Left lung (tissue), 10 donors: ENCODE measurements around the gene ZNF212. TPM values are rescaled to one million over a fixed set of nuclear protein-coding genes. Genes with fewer than 3 reads are reported as not detected.

ENCODE experiments used
- ATAC-seq: fragments of 200-7000 bp; cut with Tn5 transposase; one replicate; pipeline ENCODE4 v1.9.1; 2020; ENCODE audit warnings: moderate library complexity
- DNase-seq, 4 donors: peaks; one replicate each; pipeline ENCODE4 v3.0.0-alpha.2; 2013 to 2020
- H3K27ac ChIP-seq, 2 donors: fragments of 200-600 bp; sonication (generic) in 1 of 2; one replicate each; pipeline versions ENCODE4 v1.5.0 to v1.8.0; 2020 to 2021
- H3K27me3 ChIP-seq, 2 donors: fragments of 200-600 bp; sonication (generic) in 1 of 2; one replicate each; pipeline versions ENCODE4 v1.5.0 to v1.8.0; 2020 to 2021
- H3K36me3 ChIP-seq, 2 donors: fragments of 200-600 bp; sonication (generic) in 1 of 2; one replicate each; pipeline versions ENCODE4 v1.5.0 to v1.8.0; 2020 to 2021
- H3K4me1 ChIP-seq, 2 donors: fragments of 200-600 bp; one replicate each; pipeline ENCODE4 v1.8.0; 2021
- H3K4me3 ChIP-seq, 2 donors: fragments of 200-600 bp; sonication (generic) in 1 of 2; one replicate each; pipeline versions ENCODE4 v1.5.0 to v1.8.0; 2020 to 2021; ENCODE audit warnings: mild to moderate bottlenecking in 1 of 2
- H3K9me3 ChIP-seq, 2 donors: fragments of 200-600 bp; sonication (generic) in 1 of 2; one replicate each; pipeline versions ENCODE4 v1.5.0 to v1.8.0; 2020 to 2021
- intact Hi-C, 2 donors: fragments of 100-400 bp; cut with DNase I; formaldehyde crosslinking; loops; one replicate each; pipeline versions ENCODE4 v1.11.2 to v1.14.2; 2022
- polyA plus RNA-seq, 6 donors: library from polyadenylated mRNA; unstranded; fragments of 120-200 nt; gene quantifications; one replicate each; pipeline ENCODE4 v1.2.1, GENCODE V29; 2013; ENCODE audit not compliant: insufficient read length in 6 of 6
- total RNA-seq, 2 donors: library from RNA; stranded (reverse); fragmentation: NEBNext Ultra II Directional; extraction: Animal tissue kit (Norgen Biotek cat#: 25700); gene quantifications; one replicate each; pipeline ENCODE4 v1.2.1, GENCODE V29; 2021
- TF ChIP-seq, protein P1 (sequence below), 2 donors: fragments of 200-600 bp; sonication (generic) in 1 of 2; IDR thresholded peaks; one replicate each; pipeline versions ENCODE4 v1.5.0 to v1.8.0; 2021; ENCODE audit warnings: antibody characterized with exemption in 2 of 2
- donor health status: DM: no; HTN: yes; CAD: no.
- donor health status: DM: no; HTN: no; CAD: no.

Gene ZNF212
- total and polyA plus RNA-seq, 8 donors: 7.4 to 18.1 (median 16.0) TPM

DNA sequence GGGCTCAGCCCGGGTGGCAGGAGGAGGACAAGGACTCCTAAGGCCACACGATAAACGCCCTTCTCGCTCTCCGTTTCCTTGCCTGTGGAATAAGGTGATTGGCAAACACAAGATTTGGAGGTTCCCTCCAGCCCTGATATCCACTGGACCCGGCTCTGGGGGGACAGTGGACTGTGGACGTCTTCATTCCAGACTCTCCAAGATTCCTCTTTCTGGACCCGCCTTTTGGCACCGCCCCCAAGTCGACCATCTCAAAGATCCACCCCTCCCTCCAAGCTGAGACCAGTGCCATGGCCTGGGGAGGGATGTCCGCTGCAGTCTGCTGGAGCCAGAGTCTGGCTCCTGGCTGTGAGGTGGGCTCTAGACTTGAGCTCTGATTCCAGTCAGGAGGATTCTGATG lies 46.2 kb downstream of the ZNF212 start:
- no peak overlapping the region for H3K27ac ChIP-seq
- peak in 3 of 4 donors; percentile 14 to 54 (median 32) for DNase-seq
- peak overlapping the region; percentile 57 to 81 for H3K4me3 ChIP-seq
- H3K27me3 ChIP-seq: no peaks in the 10 kb centered on the region
- intact Hi-C loops: no loop called here
- TF ChIP-seq, protein P1, sequence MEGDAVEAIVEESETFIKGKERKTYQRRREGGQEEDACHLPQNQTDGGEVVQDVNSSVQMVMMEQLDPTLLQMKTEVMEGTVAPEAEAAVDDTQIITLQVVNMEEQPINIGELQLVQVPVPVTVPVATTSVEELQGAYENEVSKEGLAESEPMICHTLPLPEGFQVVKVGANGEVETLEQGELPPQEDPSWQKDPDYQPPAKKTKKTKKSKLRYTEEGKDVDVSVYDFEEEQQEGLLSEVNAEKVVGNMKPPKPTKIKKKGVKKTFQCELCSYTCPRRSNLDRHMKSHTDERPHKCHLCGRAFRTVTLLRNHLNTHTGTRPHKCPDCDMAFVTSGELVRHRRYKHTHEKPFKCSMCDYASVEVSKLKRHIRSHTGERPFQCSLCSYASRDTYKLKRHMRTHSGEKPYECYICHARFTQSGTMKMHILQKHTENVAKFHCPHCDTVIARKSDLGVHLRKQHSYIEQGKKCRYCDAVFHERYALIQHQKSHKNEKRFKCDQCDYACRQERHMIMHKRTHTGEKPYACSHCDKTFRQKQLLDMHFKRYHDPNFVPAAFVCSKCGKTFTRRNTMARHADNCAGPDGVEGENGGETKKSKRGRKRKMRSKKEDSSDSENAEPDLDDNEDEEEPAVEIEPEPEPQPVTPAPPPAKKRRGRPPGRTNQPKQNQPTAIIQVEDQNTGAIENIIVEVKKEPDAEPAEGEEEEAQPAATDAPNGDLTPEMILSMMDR (IDR thresholded peaks at IDR 0.05): no peak
- H3K36me3 ChIP-seq: peaks cover 0 to 26% of the 10 kb centered on the region in 2 donors
- peak; percentile 5 for ATAC-seq
- peaks cover 0 to 16% of the 10 kb centered on the region in 2 donors for H3K4me1 ChIP-seq
- no peaks in the 10 kb centered on the region for H3K9me3 ChIP-seq

DNA sequence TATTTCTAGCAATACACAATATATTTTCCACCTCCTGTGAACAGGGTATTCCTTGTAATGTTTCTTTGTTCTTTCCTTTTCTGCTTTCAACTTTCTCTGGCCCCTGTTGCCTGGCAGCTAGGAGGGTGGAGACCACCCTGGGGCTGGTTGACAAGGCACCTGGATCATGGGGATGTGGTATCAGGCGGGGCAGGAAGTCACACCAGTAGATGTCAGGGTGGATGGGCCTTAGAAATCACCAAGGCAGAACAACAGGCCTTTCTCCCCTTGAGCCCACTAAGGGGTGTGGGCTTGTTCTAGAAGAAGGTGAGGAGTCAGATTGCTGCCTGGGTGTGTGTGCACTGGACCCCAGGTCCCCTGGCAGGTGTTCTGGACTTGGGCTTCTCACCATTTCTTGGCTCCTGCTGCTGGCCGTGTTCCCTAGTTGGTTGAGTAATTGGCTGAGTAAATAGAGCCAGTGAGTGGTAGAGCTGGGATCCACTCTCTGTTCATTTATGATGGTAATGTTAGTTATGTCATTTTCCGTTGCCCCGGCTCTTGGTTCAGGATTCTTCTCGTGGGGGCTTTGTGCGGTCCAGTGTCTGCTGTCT lies 47.5 kb downstream of the ZNF212 start:
- no peak for ATAC-seq
- Histone ChIP-seq H3K4me3 (no peak overlapping the region), H3K27me3 (no peaks in the 10 kb centered on the region), H3K27ac (no peak overlapping the region), H3K4me1 (peaks cover 0 to 16% of the 10 kb centered on the region in 2 donors), H3K36me3 (peaks cover 0 to 13% of the 10 kb centered on the region in 2 donors), H3K9me3 (no peaks in the 10 kb centered on the region)
- peak in 1 of 4 donors; percentile 19 for DNase-seq
- TF ChIP-seq, protein P1 (IDR thresholded peaks at IDR 0.05): no peak
- intact Hi-C loops: no loop called here

DNA sequence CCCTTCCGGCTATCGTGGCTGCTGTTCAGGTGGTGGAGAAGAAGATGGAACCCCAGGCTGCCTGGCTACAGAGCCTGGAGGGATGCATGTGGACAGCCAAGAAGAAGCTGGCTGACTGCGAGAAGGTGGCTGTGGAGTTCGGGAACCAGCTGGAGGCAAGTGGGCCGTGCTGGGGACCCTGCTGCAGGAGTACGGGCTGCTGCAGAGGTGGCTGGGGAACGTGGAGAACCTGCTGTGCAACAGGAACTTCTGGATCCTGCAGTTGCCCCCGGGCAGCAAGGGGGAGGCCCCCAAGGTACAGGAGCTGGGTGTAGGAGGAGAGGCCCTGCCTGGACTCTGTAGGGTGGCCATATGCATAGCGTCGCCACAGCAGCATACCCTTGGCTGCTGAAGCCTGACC lies 48.2 kb downstream of the ZNF212 start:
- H3K4me1 ChIP-seq: peaks cover 0 to 16% of the 10 kb centered on the region in 2 donors

DNA sequence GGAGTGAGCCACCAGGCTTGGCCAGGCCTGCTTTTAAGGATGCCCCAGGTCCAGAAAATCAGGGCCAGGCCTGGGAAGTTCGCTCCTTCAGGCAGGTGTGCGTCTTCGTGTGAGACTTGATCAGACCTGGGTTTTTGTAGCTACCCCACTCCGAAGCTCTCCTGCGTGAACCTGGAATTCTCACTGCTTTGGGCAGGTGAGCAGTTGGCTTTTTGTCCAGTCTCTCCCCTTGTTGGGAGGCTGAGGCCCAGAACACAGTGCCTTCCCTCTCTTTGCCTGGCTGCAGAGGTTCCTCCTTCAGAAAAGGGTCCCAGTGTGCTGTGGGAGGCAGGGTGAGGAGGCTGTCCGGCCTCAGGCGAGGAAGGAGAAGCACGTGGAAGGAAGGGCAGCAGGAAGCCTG lies 49.8 kb downstream of the ZNF212 start:
- ATAC-seq: no peak
- Histone ChIP-seq H3K9me3 (no peaks in the 10 kb centered on the region), H3K36me3 (peaks cover 0 to 17% of the 10 kb centered on the region in 2 donors), H3K4me3 (no peak overlapping the region), H3K4me1 (peaks cover 0 to 15% of the 10 kb centered on the region in 2 donors), H3K27me3 (no peaks in the 10 kb centered on the region), H3K27ac (no peak overlapping the region)
- intact Hi-C loops: no loop called here
- DNase-seq: peak in 1 of 4 donors; percentile 36
- TF ChIP-seq, protein P1 (IDR thresholded peaks at IDR 0.05): no peak

More for the DNA sequence above, 48.2 kb downstream of the ZNF212 start:
- peak in 2 of 4 donors; percentile 6 to 51 for DNase-seq
- H3K27me3 ChIP-seq: no peaks in the 10 kb centered on the region
- peaks cover 0 to 7% of the 10 kb centered on the region in 2 donors for H3K36me3 ChIP-seq
- H3K9me3 ChIP-seq: no peaks in the 10 kb centered on the region
- TF ChIP-seq, protein P1 (IDR thresholded peaks at IDR 0.05): no peak
- intact Hi-C loops: no loop called here
- no peak overlapping the region for H3K4me3 ChIP-seq
- ATAC-seq: no peak
- H3K27ac ChIP-seq: no peak overlapping the region

DNA sequence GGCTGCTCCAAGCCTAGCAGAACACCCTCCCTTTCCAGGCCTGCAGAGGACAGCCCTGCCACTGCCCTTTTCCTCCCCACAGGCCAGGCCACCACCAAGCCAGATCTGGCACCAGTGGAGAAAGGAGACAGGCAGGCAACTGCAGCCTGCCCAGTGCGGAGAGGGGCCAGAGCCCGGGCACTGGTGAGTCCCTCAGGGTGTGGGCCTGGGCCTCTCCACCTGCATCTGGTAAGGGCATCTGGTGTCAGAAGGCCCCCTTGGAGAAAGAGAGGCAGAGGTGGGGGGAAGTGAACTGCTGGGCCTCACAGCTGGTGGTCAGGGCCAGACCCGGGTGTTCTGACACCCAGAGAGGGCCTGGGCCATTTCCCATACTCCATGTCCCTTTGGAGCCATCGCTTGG lies 50.4 kb downstream of the ZNF212 start:
- TF ChIP-seq, protein P1 (IDR thresholded peaks at IDR 0.05): no peak

More for the DNA sequence above, 50.4 kb downstream of the ZNF212 start:
- H3K36me3 ChIP-seq: peaks cover 0 to 23% of the 10 kb centered on the region in 2 donors
- DNase-seq: peak in 1 of 4 donors; percentile 64
- H3K4me1 ChIP-seq: peaks cover 0 to 9% of the 10 kb centered on the region in 2 donors
- H3K9me3 ChIP-seq: no peaks in the 10 kb centered on the region
- H3K27ac ChIP-seq: no peak overlapping the region
- intact Hi-C loops: no loop called here
- H3K27me3 ChIP-seq: no peaks in the 10 kb centered on the region
- H3K4me3 ChIP-seq: no peak overlapping the region
- no peak for ATAC-seq
